Limb (tissue), 2 donors: ENCODE measurements around the gene PDK2.

Experiments
- DNase-seq, 2 donors: peaks; one replicate each; pipeline ENCODE4 v3.0.0-alpha.2; 2016; ENCODE audit errors: extremely low spot score in 2 of 2

The PDK2 gene

DNA sequence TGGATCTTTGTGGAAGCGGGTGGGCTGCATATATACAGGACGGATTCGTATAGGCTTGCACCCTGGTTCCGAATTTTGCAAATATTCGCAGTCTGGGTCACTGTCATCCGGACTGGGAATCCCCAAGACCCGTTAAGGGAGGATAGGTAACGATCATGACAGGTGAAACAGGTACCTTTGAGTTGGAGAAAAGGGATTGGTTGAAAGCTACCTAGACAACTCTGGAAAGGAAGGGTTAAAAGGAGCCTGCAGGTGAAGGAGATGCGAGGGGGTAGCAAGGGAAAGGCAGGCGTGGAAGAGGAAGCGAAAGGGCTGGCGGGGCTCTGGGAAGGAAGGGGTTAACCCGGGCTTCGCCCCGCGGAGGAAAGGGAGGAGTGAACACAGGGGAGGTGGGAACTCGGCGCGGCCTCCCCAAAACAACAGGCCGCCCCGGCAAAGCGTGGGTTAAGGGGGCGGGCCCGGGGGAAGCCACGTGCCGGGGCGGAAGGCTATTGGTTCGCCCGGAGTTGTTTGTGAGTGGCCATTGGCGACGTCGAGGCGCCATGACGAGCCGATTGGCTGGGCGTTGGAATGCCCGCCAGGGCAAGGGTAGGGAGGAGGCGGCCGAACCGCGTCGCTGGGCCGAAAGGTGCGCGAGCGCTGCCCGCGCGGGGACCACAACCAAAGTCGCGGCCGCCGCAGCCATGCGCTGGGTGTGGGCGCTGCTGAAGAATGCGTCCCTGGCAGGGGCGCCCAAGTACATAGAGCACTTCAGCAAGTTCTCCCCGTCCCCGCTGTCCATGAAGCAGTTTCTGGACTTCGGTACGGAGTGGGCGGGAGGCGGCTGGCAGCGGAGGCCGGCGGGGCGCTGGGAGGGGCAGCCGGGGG lies at the start of gene PDK2:
PDK2 (plus strand) TSS at position 599 of the 867 bp plus-strand sequence; CDS start at position 684, 85 bp downstream.
- DNase-seq = peak; percentile 97 to 98

DNA sequence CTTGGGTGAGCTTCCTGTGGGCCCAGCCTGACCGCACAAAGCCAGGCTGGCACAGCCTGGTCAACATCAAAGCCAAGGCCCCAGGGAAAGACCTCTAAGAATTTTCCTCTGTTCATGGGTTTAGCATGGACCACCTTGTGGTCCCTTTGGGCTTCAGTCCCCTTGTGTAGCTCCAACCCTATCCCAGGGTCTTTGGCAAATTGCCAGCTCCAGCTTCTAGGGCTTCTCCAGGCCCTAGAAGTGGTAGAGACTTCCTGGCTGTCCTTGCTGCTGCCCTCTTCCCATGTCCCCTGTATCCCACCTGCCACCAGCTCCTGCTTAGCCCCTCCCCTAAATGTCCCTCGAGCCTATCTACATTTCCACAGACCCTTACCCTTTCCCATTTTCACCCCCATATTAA lies 49.0 kb upstream of the PDK2 start:
- DNase-seq = no peak

DNA sequence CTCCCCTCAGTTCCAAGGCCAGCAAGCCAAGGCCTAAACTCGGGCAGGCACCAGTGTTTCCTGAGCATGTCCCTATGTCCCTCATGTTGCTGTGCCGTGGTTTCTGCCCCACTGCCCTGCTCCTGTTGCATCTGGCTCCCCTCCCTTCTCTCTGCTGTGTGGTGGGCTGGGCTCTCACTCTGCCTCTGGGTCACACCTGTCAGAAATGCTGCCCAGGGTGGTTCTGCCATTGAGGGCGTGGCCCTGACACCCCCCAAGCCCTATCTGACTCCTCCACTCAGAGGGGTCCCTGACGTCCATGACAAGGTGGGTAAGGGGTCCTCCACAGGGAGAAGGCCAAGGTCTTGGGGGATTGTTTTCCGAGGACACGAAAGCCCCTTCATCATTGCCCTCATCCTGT lies 48.5 kb upstream of the PDK2 start:
- DNase-seq = no peak

GRCh38 chr17:50047083-50047482 lies 48.1 kb upstream of the PDK2 start:
- DNase-seq = no peak

- no peak for DNase-seq
These were observed 47.5 kb upstream of the PDK2 start for GRCh38 chr17:50047488-50048126.

GRCh38 chr17:50048146-50048720 lies 46.9 kb upstream of the PDK2 start:
- DNase-seq = no peak

DNA sequence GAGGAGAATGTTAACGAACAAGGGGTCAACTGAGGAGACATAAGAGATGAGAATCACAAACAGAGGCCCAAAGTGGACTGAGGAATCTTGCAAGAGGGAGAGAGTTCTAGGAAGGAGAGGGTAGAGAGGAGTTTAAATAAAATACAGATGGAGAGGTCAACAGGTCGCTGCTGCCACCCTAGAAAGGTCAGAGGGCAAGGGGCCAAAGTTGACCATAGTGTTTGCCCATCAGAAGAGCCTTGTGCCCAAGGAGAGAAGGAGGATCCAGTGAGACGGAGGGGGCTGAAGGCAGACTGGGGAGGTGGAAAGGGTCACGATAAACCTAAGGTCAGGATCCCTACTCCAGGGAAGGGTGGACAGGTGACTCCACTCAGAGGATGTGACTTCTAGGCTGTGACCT lies 46.2 kb upstream of the PDK2 start:
- no peak for DNase-seq

- no peak for DNase-seq
These were observed 45.5 kb upstream of the PDK2 start for GRCh38 chr17:50049636-50050035.

DNA sequence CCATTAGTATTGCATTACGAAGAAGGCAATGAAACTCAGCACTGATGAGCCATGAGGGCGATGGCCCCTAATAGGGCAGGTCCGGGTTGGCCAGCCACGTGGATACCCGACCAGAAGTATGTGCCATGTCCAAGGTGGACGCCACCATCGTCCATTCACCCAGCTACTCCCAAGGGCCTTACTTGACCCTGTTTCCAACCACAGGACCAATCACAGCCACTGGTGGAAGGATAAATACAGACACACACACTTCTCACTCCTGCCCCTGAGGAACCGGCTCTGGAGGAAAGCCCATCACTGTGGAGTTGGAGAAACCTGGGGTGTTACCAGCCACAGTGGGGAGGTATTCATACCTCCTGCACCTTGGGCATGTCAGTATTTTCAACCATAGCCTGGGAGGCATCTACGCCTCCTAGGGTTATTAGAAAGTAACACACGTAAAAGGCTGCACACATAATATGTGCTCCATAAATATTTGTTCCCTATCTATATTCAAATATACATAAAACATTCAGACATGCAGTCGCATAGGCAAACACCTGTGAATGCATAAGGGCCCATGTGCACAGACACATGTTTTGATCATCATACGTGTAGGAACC lies 44.6 kb upstream of the PDK2 start:
- DNase-seq = no peak

GRCh38 chr17:50051082-50051576 lies 44.0 kb upstream of the PDK2 start:
- DNase-seq = no peak

GRCh38 chr17:50051606-50052005 lies 43.5 kb upstream of the PDK2 start:
- DNase-seq = no peak

DNA sequence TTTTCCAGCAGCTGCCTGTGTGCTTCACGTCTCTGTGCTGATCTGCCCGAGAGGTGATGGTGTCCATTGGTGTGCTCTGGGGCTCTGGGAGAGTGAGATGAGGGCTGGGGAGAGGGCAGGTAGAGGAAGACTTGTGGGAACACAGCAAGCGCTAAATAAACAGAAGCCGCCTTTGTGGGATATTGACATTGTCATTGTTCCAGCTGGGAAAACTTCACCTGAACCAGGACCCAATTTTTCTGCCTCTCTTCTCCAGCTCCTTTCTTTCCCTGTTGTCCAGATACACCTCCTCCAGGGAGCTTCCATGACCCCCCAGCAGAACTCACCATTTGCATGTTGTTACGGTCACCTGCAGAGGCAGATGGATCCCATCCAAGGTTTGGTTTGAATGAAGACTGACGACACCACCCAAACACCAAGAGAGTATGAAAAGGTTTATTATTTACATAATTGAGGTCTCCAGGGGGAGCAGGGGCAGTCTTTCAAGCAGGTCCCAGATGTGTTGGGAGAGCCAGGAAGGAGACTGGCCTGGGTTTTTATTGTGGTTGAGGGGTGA lies 42.8 kb upstream of the PDK2 start:
- DNase-seq = no peak

DNA sequence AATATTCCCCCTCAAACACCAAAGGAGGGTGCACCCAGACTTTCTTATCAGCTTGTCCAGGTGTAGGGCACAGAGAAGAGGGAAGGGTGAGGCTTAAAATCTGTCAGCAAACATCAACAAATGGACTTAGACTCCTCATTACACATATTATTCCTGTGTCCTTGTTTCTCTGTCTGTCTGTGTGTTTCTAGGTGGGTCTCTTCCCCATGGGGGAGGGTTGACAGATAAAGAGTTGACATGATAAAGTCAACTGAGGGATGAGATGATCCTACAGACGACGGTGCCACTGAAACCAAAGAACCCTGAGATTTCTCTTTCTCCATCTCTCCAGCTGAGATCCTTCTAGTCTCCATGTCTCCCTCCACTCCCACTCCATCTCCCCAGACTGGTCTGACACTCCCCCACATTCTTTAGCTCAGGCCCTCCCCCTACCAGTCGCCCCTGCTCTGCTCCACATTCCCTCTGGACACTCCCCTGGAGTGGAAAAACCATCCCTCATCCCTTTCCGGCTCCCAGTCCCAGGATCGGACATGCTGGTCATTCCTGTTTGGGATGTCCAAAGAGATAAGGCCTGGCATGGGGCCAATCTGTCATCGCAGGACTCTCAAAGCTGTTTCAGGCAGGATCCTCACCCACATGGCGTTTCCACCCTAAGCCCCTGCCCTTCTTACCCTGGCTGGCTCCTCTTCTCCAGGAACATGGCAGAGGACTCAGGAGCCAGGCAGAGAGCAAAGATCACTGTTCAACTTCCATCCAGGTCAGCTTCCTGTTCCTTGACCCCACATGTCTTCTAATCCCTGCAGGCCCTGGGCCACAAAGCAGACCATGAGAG lies 42.1 kb upstream of the PDK2 start:
- no peak for DNase-seq

DNA sequence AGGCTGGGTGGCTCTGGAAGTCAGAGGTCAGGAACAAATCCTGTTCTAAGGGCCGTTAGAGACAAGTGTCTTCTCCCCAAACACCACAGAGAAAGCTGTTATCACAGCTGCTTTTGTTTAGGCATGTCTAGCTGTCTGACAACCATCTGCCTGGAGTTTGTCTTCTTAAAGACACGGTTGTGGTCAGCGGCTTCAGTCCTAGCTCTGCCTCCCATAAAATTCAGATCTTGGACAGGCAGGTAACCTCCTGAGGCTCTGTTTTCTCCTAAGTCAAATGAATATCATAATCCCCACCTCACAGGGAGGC lies 41.5 kb upstream of the PDK2 start:
- no peak for DNase-seq

GRCh38 chr17:50055055-50055425 lies 40.1 kb upstream of the PDK2 start:
- no peak for DNase-seq

DNA sequence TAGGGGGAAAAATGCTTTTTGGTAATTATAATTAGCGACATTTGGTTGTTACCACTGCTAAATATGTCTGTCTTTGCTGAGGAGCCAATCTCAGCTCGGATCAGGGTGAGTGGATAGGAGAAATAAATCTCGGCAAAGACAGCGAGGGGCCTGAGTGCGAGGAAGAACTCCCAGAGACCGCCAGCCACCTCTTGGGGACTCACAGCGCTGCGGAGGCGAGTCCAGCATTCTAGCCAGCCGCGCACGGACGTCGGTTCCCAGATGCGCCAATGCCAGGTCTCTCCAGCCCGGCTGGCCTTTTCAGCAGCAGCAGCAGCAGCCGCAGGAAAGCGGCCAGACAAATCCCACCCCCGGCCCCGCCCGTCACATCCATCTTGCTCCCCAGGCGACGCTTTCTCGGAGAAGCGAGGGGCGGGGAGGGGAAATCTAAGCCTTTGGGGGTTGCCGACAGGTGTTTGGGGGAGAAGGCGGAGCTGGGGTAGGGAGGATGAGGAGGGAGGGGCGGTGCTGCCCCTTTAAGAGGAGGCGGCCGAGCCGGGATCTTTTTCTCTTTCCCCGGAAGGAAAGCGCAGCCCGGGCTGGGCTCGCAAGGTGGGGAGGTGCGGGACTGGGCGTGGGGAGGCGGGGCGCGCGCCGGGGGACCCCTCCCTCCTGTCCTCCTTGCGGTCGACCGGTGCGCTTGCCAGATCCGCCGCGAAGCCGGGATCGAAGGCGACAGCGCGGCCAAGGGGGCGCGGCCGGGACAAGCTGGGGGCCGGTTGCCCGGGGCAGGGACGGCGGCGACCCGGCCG lies 39.5 kb upstream of the PDK2 start, which contains the start of gene ITGA3:
ITGA3 (plus strand) TSS at position 685 of the 791 bp plus-strand sequence. CDS start 330 bp downstream, outside the sequence.
- DNase-seq = peak; percentile 41 to 79

- DNase-seq = peak in 1 of 2 donors; percentile 81
These were observed 38.8 kb upstream of the PDK2 start for GRCh38 chr17:50056217-50056960.

DNA sequence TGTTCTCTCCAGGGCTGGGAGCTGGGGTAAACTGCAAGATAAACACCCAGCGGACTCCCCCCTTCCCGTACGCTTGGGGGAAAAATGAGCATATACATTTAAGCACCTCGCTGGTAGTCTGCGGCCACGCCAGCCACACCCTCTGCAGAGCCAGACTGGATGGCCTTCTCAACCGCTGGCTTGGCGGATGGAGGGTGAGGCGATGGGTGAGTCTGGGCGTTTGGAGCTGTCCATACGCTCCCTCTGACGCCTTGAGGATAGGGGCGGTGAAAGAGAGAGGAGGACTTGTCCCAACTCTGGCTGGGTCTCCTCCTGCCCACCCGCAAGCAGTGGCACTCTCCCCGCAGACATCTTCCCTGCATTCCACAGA lies 38.2 kb upstream of the PDK2 start:
- DNase-seq = peak in 1 of 2 donors; percentile 43

GRCh38 chr17:50057521-50057991 lies 37.6 kb upstream of the PDK2 start:
- DNase-seq = no peak
